ENCODE results near the gene CAVIN1. TPM values are rescaled to one million over a fixed set of nuclear protein-coding genes. Genes with fewer than 3 reads are reported as not detected.

Gene CAVIN1
- total and polyA plus RNA-seq, 2 experiments from 2014 or later = 18.1 to 35.7 TPM

GRCh38 chr17:42436391-42436790 is 13.3 kb upstream of the CAVIN1 start:
- TF ChIP-seq POLR2AphosphoS5 (IDR thresholded peaks at IDR 0.05; ENCODE audit: low read depth) = no peak
- TF ChIP-seq CTCF (conservative IDR thresholded peaks at IDR 0.05; ENCODE audit: low read depth in 2 of 2) = no peak
- TF ChIP-seq ZNF462 (CRISPR knock-in tag; IDR thresholded peaks at IDR 0.05) = no peak
- TF ChIP-seq EZH2 (IDR thresholded peaks at IDR 0.05; ENCODE audit: low read depth, unreplicated experiment) = no peak
- no peak for TF ChIP-seq ZNF114 (CRISPR knock-in tag; IDR thresholded peaks at IDR 0.05)
- TF ChIP-seq EZH2phosphoT487 (IDR thresholded peaks at IDR 0.05; ENCODE audit: unreplicated experiment) = no peak
- no peak for TF ChIP-seq STAT1 (IDR thresholded peaks at IDR 0.05; ENCODE audit: unreplicated experiment)
- no peak for TF ChIP-seq NANOG (IDR thresholded peaks at IDR 0.05; ENCODE audit: borderline replicate concordance)
- TF ChIP-seq REST (IDR thresholded peaks at IDR 0.05; ENCODE audit: unreplicated experiment) = no peak
- no peak for TF ChIP-seq ETS1 (IDR thresholded peaks at IDR 0.05)
- Mint-ChIP-seq H3K9me3 (no peaks in the 10 kb centered on the region), H3K36me3 (ENCODE audit: low read depth) (no peaks in the 10 kb centered on the region), H3K27me3 (ENCODE audit: insufficient read depth, low read depth, poor library complexity) (peaks cover 6% of the 10 kb centered on the region), H3K4me3 (no peak overlapping the region), H3K27ac (no peak overlapping the region), H3K4me1 (peaks cover 8% of the 10 kb centered on the region)
- H3F3A ChIP-seq (replicated peaks; ENCODE audit: low read depth) = peaks cover 11% of the 10 kb centered on the region; the same call in 1 of the 2 replicates
- H3K79me2 ChIP-seq (replicated peaks; ENCODE audit: insufficient read depth) = no peaks in the 10 kb centered on the region
- DNase-seq (ENCODE audit: low spot score) (no peak), ATAC-seq (no peak)
- H3K36me3 ChIP-seq (ENCODE audit: insufficient read depth) = no peaks in the 10 kb centered on the region
- H3K27me3 ChIP-seq (ENCODE audit: insufficient read depth) = no peaks in the 10 kb centered on the region
- H2AFZ ChIP-seq = peak overlapping the region; percentile 21; the same call in 1 of the 2 replicates
- H3K4me3 ChIP-seq = no peak overlapping the region
- no peaks in the 10 kb centered on the region for H3K9me2 ChIP-seq (ENCODE audit: insufficient read depth)
- H4K20me1 ChIP-seq (replicated peaks; ENCODE audit: insufficient read depth) = no peaks in the 10 kb centered on the region
- peaks cover 10% of the 10 kb centered on the region for H3K4me1 ChIP-seq (ENCODE audit: insufficient read depth)
- no peak overlapping the region for H3K27ac ChIP-seq (ENCODE audit: low read depth)
- no peak overlapping the region for H3K4me2 ChIP-seq

Data from GM23338 (cell line).